HG02623 (cell line): Measurements from ENCODE around the gene DRG1.
"Not testable (repeated sequence)": the region's sequence is repeated elsewhere in the genome, so short reads cannot be mapped to it uniquely, and the experiment has no call there.

Experiments used
- ATAC-seq: cut with Tn5 transposase; IDR thresholded peaks from one replicate; pipeline ENCODE4 v1.9.1; 2021; ENCODE audit warnings: moderate library complexity; ENCODE audit not compliant: unreplicated experiment

DRG1 gene

DNA sequence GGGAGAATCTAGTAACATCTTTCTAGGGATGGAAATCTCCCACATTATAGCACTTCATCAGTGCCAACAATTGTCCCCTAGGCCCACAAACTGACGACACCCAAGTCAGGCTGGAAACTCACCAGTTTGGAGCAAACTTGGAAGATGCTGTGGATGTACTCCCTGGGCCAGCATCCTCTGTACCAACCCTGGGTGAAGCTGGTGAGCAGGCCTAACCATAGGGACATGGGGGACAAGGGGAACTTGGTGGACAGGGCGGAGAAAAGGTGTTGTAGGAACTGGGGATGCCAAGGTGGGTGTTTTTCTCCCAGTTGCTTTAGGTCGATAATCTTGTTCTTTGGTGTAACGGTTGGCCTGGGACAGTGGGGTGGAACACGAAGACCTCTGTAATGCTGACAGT lies 42.2 kb downstream of the DRG1 start:
- ATAC-seq, result no peak

DNA sequence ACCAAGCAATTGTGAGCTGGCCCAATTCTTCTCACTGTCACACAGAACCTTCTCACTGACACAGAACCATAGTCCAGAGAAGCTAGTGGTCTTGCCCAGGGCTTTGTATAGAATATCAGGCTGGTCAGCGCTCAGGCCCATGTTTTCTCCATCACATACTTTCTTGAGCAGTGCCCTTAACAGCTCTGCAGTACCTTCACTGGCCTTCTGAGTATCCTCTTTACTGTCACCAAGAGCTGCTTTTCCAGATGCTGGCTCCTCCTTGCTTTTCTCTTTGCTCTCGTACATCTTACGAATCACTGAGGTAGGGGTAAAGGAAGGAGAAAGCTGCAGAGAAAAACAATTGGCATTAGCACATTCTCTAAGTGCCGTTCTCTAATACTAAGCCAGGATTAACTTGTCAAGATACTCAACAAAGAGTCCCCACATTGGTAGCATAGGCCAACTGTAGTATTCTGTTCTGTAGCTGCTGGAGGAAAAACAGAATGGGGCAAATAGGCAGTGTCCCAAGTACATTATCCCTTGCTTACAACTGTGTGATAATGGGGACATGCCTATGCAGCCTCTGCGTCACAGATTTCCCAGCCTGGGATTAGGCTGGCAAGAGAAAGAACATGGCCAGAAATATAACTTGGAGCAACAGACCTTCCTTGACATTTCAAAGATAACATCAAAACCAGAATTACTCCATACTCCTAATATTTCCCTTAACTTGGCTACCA lies 43.5 kb downstream of the DRG1 start:
- ATAC-seq, result no peak

DNA sequence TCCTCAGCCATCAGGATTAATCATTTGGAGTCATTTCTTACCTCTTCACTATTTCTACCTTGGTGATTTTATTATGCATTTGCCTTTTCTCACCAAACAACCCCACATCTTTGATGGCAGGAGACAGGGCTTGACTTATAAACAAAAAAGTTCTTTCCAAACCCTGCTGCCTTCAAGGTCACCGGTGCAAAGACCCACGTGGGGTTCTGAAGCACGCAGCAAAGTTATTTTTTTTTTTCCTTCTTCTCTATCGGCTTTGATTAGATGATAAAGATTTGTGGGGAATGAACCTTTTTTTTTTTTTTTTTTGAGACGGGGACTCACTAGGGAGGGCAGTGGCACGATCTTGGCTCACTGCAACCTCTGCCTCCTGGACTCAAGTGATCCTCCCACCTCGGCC lies 44.1 kb downstream of the DRG1 start:
- ATAC-seq, result no peak

DNA sequence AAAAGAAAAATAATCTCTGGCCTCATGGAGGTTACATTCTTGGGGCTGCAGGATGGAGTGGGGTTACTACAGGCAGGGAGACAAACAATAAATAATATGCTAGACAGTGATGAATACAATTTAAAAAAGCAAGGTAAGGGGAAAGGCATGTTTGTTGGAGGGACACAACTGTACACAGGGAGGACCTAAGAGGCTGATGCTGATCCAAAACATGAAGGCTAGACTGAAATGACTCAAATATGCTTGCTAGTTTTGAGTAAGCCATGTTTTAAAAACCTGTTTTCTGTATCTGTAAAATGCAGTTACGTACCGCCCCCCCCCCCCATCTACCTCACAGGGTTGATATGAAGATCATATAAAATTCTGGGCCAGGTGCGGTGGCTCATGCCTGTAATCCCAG lies 46.2 kb downstream of the DRG1 start:
- no peak for ATAC-seq

DNA sequence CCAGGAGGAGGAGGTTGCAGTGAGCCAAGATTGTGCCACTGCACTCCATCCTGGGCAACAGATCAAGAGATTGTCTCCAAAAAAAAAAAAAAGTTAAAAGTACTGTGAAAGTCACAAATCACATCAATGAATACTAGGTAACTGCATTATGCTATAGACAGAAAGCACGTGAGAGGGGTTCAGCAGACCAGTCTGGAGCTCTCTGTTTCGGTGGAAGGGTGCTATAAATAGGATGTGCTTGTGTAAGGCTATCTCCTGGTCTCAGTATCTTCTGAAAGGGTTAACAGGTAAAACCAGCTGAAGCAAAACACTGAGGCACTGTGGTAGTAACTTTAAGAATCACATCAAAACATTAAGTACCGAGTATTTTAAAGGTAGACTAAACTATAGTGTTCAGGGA lies 46.8 kb downstream of the DRG1 start:
- no peak for ATAC-seq

DNA sequence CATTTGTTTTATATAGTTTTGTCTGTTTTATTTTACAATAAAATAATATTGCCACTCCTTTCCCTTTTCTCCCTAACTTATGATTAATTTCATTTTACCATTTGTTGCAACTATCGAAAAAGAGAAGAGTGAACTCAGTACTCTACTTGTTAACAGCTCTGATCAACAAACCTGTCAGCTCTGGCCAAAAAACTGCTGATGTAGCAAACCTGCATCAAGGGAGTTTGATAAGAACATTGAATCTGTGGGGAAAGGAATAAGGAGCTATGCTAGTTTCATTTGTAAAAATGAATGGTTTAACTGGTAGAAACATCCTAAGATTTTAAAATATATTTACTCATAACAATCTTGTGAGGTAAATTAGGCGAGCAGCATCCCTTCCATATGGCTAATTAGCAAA lies 47.4 kb downstream of the DRG1 start:
- no peak for ATAC-seq

DNA sequence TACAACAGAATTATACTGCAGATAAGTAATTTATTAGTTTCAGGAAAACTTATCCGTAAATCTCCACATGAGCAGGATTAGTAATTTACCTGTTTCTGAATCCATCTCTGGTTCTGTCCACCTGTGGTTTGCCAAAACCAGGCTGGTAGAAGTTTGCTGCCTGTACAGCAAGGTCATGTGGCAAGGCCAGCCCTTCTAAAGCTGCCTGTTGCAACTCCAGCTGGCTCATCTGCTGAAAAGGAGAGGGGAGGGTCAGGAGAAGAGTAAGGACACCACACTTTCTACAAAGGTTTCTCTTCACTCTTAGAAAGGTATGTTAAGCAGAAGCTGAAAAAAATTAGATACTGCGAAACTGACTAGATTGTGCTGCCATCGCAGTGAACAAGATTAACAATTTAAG lies 47.9 kb downstream of the DRG1 start:
- no peak for ATAC-seq

DNA sequence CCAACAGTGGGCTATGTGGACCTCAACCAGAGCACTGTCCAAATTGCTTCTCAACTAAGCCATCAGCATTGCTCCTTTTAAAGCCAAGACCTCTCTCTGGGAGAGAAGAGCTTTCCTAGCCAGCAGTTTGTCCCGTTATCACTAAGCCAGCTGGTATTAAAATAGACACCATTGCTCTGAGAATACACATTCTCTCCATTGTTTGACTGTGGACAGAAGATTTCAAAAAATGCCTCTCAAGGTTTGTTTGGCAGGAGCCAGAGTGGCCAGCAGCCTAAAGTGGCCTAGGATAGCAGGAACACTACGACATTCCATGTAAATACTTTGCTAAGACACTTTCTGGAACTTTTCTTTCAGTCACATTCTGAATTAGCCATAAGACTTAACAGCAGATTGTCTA lies 49.0 kb downstream of the DRG1 start:
- no peak for ATAC-seq

DNA sequence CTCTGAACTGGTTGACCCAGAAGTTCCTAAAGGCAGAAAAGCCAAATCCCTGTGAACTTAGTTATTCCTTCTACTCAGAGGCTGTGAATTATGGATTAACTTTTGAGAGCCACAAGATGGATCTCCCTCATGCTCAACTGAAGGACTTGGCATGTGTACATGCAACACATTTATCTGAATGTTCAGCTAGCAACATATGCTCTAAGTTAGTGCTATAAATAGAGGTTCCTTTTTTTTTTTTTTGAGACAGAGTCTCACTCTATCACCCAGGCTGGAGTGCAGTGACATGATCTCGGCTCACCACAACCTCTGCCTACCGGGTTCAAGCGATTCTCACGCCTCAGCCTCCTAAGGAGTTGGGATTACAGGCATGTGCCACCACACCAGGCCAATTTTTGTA lies 50.1 kb downstream of the DRG1 start:
- no peak for ATAC-seq

DNA sequence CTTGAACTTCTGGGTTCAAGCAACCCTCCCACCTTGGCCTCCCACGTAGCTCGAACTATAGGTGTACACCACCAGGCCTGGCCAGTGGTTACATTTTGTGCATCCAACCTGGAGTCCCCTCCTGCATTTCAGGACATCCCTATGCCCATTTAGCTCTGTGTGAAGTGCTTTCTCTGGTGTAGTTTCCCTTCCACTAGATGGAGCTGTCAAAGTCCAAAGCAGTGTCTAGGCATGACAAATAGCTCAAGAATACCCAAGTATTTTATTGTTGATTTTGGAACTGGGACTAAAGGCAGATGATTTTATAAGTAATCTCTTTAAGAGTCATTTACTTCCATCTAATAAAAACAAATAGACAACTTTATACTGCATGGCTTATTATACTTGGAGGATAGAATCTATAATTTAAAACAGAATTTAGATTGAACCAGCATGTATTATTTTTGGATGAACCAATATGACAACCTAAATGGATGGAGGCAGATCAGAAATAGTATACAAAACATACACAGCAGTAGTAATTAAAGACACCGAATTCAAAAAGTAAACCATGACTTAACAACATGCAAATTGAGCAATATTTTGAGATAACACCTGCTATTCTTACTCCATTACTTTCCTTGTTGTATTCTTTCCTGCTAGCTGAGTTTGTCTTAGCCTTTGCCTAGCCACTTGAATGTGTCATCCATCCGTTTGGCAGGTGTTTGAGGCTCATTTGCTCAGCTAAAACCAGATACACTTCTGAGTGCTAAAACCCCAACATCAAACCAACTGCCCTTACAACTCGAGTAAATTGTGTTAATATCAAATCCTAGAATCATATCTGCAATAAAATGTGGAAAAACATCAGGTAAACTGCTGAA lies 52.5 kb downstream of the DRG1 start:
- no peak for ATAC-seq

DNA sequence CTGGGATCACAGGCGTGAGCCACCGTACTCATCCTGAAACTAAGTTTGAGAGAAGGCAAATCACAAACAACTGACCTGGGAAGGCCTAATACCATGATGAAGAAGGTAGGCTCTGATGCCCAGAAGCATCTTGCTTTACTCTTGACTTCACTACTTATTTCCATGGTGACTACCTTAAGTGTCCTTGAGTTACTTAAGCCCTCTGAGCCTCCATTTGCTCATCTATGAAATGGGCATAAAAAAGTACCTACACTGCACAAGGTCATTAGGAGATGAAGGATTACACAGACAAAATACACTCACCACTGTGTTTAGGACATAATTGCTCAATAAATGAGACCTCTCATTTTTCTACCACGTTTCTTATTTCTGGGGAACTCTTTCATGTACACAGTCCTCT lies 62.3 kb downstream of the DRG1 start:
- ATAC-seq, result no peak

DNA sequence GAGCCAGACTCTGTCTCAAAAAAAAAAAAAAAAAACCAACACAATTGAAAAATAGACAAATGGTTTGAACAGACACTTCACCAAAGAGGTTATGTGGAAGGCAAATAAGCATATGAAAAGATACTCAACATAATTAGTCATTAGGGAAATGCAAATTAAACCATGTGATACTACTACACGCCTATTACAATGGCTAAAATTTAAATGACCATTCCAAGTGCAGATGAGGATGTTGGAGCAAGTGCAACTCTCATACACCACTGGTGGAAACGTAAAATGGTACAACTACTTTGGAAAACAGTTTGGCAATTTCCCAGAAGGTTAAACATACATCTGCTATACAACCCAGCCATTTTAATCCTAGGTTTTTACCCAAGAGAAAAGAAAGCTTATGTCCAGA lies 65.9 kb downstream of the DRG1 start:
- ATAC-seq, result no peak

DNA sequence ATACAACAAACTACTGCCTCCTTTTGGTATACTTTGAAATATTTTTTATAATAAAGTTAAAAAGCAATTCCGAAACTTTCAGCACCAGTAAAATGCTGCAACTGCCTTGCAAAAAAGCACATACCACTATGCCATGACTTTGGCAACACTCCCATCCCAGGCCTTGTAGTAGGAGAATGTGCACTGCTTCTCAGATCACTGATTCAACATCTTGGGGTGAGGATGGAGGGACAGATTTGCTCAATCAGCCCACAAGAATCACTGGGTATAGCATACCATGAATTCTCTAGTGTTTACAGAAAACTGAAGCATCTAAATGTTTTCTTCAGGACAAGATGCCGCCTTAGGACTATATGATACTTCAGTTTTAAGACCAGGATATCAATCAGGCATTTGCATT lies 75.3 kb downstream of the DRG1 start:
- no peak for ATAC-seq

DNA sequence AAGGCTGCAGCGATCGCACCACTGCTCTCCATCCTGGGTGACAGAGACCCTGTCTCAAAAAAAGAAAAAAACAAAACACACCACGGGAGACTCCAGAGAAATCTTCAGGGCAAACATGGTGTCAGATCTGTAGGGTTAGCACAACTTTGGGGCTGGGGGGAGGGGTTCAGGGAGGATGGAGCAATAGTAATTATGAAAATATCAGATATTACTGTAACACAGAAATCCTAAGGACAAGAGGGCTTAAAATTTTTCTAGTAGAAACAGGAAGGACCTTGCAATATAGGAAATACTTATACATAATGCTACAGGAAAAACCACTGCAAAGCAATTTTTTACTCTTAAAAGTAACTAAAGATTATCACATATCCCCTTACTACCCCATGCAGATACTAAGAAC lies 76.4 kb downstream of the DRG1 start:
- ATAC-seq, result no peak

DNA sequence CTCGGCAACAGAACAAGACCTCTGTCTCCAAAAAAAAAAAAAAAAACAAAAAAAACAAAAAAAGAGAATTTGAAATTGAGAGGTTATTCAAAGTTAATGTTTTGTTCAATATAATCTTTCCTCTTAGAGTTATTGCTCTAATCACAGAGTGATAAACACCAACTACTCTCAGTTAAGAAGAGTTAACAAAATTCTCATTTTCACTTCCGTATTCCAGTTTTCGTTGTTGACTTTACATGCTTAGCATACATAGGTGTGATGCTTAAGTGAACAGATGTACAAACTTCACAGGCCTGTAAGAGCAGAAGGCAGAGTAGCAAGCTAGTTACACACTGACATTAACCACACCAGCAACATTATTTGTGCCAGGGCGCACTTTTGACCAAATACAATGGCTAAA lies 77.9 kb downstream of the DRG1 start:
- no peak for ATAC-seq

DNA sequence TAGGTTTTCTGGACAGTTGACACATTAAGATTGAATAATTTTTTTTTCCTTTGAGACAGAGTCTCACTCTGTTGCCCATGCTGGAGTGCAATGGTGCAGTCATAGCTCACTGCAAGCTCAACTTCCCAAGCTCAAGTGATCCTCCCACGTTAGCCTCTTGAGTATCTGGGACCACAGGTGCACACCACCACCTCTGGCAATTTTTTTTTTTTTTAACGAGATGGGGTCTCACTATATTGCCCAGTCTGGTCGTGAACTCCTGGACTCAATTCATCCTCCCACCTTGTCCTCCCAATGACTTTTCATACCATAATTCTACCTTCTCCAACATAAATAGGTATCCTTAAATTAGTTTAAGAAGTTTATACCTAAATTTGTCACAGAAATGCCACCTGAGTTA lies 81.7 kb downstream of the DRG1 start:
- no peak for ATAC-seq

DNA sequence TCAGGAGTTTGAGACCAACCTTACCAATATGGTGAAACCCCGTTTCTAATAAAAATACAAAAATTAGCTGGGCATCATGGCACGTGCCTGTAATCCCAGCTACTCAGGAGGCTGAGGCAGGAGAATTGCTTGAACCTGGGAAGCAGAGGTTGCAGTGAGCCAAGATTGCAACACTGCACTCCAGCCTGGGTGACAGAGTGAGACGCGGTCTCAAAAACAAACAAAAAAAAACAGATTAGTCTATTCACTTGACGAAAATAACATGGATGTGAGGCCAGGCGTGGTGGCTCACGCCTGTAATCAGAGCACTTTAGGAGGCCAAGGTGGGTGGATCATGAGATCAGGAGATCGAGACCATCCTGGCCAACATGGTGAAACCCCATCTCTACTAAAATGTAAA lies 83.1 kb downstream of the DRG1 start:
- not testable (repeated sequence) for ATAC-seq
